GM23248 (cell line): ENCODE results near the gene CDRT15. TPM values are rescaled to one million over a fixed set of nuclear protein-coding genes. Genes with fewer than 3 reads are reported as not detected.

Experiments used
- DNase-seq: peaks from one replicate; pipeline ENCODE4 v3.0.0-alpha.2; 2015
- H2AFZ ChIP-seq: fragments of 200-600 bp; sonication (generic); 2 replicates; pipeline ENCODE4 v1.6.1; 2016; ENCODE audit warnings: antibody characterized with exemption
- H3F3A ChIP-seq: fragments of 200-600 bp; sonication (generic); 2 replicates; pipeline ENCODE4 v1.6.1; 2016; ENCODE audit warnings: mild to moderate bottlenecking, antibody characterized with exemption, mixed run types; ENCODE audit not compliant: insufficient read depth
- H3K27ac ChIP-seq: fragments of 200-600 bp; sonication (generic); 2 replicates; pipeline ENCODE4 v1.5.1; 2016; ENCODE audit warnings: mild to moderate bottlenecking
- H3K27me3 ChIP-seq: fragments of 200-600 bp; sonication (generic); replicated peaks from 2 replicates; pipeline ENCODE4 v1.6.1; 2016; ENCODE audit warnings: mild to moderate bottlenecking; ENCODE audit not compliant: insufficient read depth
- H3K36me3 ChIP-seq: fragments of 200-600 bp; sonication (generic); 2 replicates; pipeline ENCODE4 v1.6.1; 2016; ENCODE audit warnings: low read depth, mild to moderate bottlenecking
- H3K4me1 ChIP-seq: fragments of 200-600 bp; sonication (generic); 2 replicates; pipeline ENCODE4 v1.6.1; 2016; ENCODE audit warnings: mild to moderate bottlenecking; ENCODE audit not compliant: insufficient read depth
- H3K4me2 ChIP-seq: fragments of 200-600 bp; sonication (generic); one replicate; pipeline ENCODE4 v1.6.1; 2016; ENCODE audit warnings: mild to moderate bottlenecking; ENCODE audit not compliant: unreplicated experiment
- H3K4me3 ChIP-seq: fragments of 200-600 bp; sonication (generic); 2 replicates; pipeline ENCODE4 v1.5.1; 2016; ENCODE audit warnings: mild to moderate bottlenecking
- H3K79me2 ChIP-seq: fragments of 200-600 bp; sonication (generic); 2 replicates; pipeline ENCODE4 v1.6.1; 2016; ENCODE audit warnings: mild to moderate bottlenecking; ENCODE audit not compliant: insufficient read depth
- H3K9ac ChIP-seq: fragments of 200-600 bp; sonication (generic); 2 replicates; pipeline ENCODE4 v1.6.1; 2016; ENCODE audit warnings: mild to moderate bottlenecking
- H3K9me2 ChIP-seq: fragments of 200-600 bp; sonication (generic); 2 replicates; pipeline ENCODE4 v1.6.1; 2016; ENCODE audit warnings: mixed run types, mild to moderate bottlenecking, moderate library complexity; ENCODE audit not compliant: insufficient read depth
- H3K9me3 ChIP-seq: fragments of 200-600 bp; sonication (generic); one replicate; pipeline ENCODE4 v1.6.1; 2017; ENCODE audit warnings: low read depth
- H4K20me1 ChIP-seq: fragments of 200-600 bp; sonication (generic); 2 replicates; pipeline ENCODE4 v1.6.0; 2016; ENCODE audit not compliant: insufficient read depth
- EZH2 ChIP-seq: fragments of 200-600 bp; sonication (generic); IDR thresholded peaks from 2 replicates; pipeline ENCODE4 v1.6.1; 2018; ENCODE audit warnings: antibody characterized with exemption, mild to moderate bottlenecking; ENCODE audit not compliant: insufficient read depth, poor library complexity, severe bottlenecking
- EZH2phosphoT487 ChIP-seq: fragments of 200-600 bp; sonication (generic); IDR thresholded peaks from 2 replicates; pipeline ENCODE4 v1.6.1; 2018; ENCODE audit warnings: antibody characterized with exemption, moderate library complexity, mild to moderate bottlenecking, low read depth; ENCODE audit not compliant: insufficient read depth
- WGBS, 2 experiments: methylation state at CpG; one replicate each; pipeline ENCODE4 v1.1.6; 2015 to 2017; ENCODE audit warnings: low lambda C conversion rate in 2 of 2, low coverage in 1 of 2; ENCODE audit errors: missing lambda C conversion rate in 2 of 2; 5-methylcytosine and 5-hydroxymethylcytosine counted together
- in situ Hi-C: fragments of 300-500 bp; cut with MboI; formaldehyde crosslinking; loops from 2 replicates; pipeline ENCODE4 v1.15.0; 2020
- polyA plus RNA-seq: library from polyadenylated mRNA; unstranded; fragments of >200 nt; fragmentation: Nextera tagmentation; extraction: Ambion mirVana; gene quantifications from 2 replicates; pipeline ENCODE4 v1.2.1, GENCODE V29; 2016
- total RNA-seq: library from RNA; depleted of rRNA; stranded (reverse); fragments of >200 nt; shearing (Covaris generic); gene quantifications from 2 replicates; pipeline ENCODE4 v1.2.3, GENCODE V29; 2014

CDRT15 gene
- total and polyA plus RNA-seq, 2 experiments from 2014 or later, result not detected

DNA sequence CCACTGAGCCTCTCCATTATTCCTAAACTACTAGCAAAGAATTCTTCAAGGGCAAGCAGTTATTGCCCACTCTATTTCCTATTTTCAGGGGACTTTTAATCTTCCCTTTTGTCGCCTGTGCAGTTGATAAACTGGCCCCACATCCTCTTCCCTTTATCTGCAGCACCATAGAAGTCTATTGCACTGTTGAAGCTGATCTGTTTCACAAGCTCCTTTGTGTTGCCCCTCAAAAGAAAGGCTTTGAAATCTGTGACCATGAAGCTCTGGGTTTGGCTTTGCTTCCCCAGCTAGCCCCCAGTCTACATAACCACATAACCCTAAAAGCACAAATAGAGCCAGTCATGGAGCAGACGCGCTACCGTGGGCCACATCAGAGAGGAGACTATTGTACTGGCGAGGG is 37.1 kb downstream of the CDRT15 start:
- in situ Hi-C loops, result no loop called here

DNA sequence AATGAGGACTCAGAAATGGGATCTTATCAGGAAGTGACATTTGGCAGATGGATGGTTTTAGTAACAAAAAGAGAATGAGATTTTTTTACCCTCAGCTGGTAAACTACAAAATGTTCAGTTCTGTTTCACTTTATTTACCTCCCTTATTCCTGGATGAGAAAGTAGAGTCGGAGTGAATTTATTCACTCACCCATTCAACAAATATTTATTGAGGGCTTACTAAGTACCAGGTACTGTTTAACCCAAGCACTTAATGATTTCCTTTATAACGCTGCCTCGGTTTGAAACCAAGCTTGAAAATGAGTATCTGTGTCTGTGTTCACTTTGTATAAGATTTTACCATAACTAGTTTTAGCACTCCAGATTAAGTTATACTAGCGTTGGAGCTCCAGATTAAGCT is 38.1 kb downstream of the CDRT15 start:
- DNase-seq, result no peak
- peaks cover 7% of the 10 kb centered on the region; the same call in 1 of the 2 replicates for H3K4me1 ChIP-seq
- no peak overlapping the region for H3K27ac ChIP-seq
- TF ChIP-seq EZH2phosphoT487 (no peak), EZH2 (no peak)
- H3K4me2 ChIP-seq, result no peak overlapping the region
- in situ Hi-C loops, result no loop called here
- H3K9ac ChIP-seq, result no peak overlapping the region
- no peaks in the 10 kb centered on the region for H3K36me3 ChIP-seq
- no peaks in the 10 kb centered on the region for H3K9me2 ChIP-seq
- no peaks in the 10 kb centered on the region for H4K20me1 ChIP-seq
- H2AFZ ChIP-seq, result no peak overlapping the region
- no peak overlapping the region for H3K4me3 ChIP-seq
- H3F3A ChIP-seq, result no peaks in the 10 kb centered on the region
- no peaks in the 10 kb centered on the region for H3K27me3 ChIP-seq
- H3K79me2 ChIP-seq, result no peaks in the 10 kb centered on the region
- 96 to 98% methylated on average over 4 of the region's 4 CpGs for WGBS, 2 experiments
- no peaks in the 10 kb centered on the region for H3K9me3 ChIP-seq

More for the DNA sequence above, 37.1 kb downstream of the CDRT15 start:
- no peak for TF ChIP-seq EZH2
- TF ChIP-seq EZH2phosphoT487, result no peak
- no peaks in the 10 kb centered on the region for H3K9me2 ChIP-seq
- H3K36me3 ChIP-seq, result no peaks in the 10 kb centered on the region
- DNase-seq, result no peak
- H3K27ac ChIP-seq, result no peak overlapping the region
- no peaks in the 10 kb centered on the region for H3F3A ChIP-seq
- H3K79me2 ChIP-seq, result no peaks in the 10 kb centered on the region
- 98 to 99% methylated on average over 5 of the region's 5 CpGs for WGBS, 2 experiments
- H3K9ac ChIP-seq, result no peak overlapping the region
- H3K27me3 ChIP-seq, result no peaks in the 10 kb centered on the region
- peaks cover 7% of the 10 kb centered on the region; the same call in 1 of the 2 replicates for H3K4me1 ChIP-seq
- no peak overlapping the region for H2AFZ ChIP-seq
- H4K20me1 ChIP-seq, result no peaks in the 10 kb centered on the region
- H3K4me3 ChIP-seq, result no peak overlapping the region
- H3K4me2 ChIP-seq, result no peak overlapping the region
- no peaks in the 10 kb centered on the region for H3K9me3 ChIP-seq

DNA sequence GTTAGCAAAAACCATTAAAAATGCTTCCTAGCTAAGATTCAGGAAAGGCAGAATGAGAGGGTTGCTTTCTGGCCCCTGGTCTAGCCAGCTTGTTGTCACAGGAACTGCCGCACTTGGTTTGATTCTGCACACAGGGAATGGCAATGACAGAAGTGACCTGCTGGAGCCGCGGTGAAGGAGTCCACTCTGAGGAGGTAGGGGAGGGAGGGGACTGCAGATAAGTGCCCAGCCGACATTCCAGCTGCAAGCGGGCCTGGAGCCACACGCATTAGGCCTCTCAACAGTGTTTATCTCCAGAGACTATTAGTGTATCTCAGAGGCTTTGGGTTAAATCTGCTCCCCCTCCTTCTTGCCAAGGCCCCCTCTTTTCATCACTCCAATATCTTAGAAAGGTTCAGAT is 38.6 kb downstream of the CDRT15 start:
- no peaks in the 10 kb centered on the region for H3F3A ChIP-seq
- H3K4me3 ChIP-seq, result no peak overlapping the region
- no peak for DNase-seq
- no peaks in the 10 kb centered on the region for H3K27me3 ChIP-seq
- WGBS, 2 experiments, result 85 to 86% methylated on average over 6 of the region's 6 CpGs
- no peaks in the 10 kb centered on the region for H3K79me2 ChIP-seq
- no peak overlapping the region for H3K4me2 ChIP-seq
- no peak overlapping the region for H3K9ac ChIP-seq
- H3K27ac ChIP-seq, result no peak overlapping the region
- H2AFZ ChIP-seq, result no peak overlapping the region
- H3K9me3 ChIP-seq, result no peaks in the 10 kb centered on the region
- in situ Hi-C loops, result no loop called here
- no peak for TF ChIP-seq EZH2phosphoT487
- no peak for TF ChIP-seq EZH2
- H3K4me1 ChIP-seq, result peaks cover 7% of the 10 kb centered on the region; the same call in 1 of the 2 replicates
- H3K36me3 ChIP-seq, result no peaks in the 10 kb centered on the region
- H3K9me2 ChIP-seq, result no peaks in the 10 kb centered on the region
- no peaks in the 10 kb centered on the region for H4K20me1 ChIP-seq

DNA sequence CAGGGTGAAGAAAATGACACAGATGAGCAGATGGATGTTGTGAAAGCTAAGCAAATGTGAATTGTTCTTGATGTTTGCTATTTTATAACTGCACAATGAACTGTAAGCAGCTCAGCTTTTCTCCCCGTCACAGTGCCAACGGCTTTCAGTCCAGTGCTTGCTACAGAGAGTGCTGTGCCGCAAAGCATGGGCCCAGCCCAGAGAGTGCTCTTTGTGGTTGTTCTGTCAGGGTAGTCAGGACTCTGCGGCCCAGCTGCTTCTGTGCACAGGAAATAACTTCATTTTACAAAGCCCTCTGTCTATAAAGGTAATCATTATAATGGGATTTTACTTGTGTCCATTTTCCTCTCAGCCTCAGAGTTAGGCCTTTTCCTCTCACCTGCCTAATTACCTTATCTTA is 39.1 kb downstream of the CDRT15 start:
- peaks cover 7% of the 10 kb centered on the region; the same call in 1 of the 2 replicates for H3K4me1 ChIP-seq
- no peak overlapping the region for H3K27ac ChIP-seq
- H3K4me3 ChIP-seq, result no peak overlapping the region
- no peaks in the 10 kb centered on the region for H3K9me3 ChIP-seq
- no peak overlapping the region for H2AFZ ChIP-seq
- H3K4me2 ChIP-seq, result no peak overlapping the region
- H3K79me2 ChIP-seq, result no peaks in the 10 kb centered on the region
- 93 to 98% methylated on average over 4 of the region's 4 CpGs for WGBS, 2 experiments
- H3K9ac ChIP-seq, result no peak overlapping the region
- no peak for DNase-seq
- no peak for TF ChIP-seq EZH2phosphoT487
- no peak for TF ChIP-seq EZH2
- no peaks in the 10 kb centered on the region for H4K20me1 ChIP-seq
- no peaks in the 10 kb centered on the region for H3F3A ChIP-seq
- H3K36me3 ChIP-seq, result no peaks in the 10 kb centered on the region
- H3K9me2 ChIP-seq, result no peaks in the 10 kb centered on the region
- H3K27me3 ChIP-seq, result no peaks in the 10 kb centered on the region
- in situ Hi-C loops, result no loop called here

DNA sequence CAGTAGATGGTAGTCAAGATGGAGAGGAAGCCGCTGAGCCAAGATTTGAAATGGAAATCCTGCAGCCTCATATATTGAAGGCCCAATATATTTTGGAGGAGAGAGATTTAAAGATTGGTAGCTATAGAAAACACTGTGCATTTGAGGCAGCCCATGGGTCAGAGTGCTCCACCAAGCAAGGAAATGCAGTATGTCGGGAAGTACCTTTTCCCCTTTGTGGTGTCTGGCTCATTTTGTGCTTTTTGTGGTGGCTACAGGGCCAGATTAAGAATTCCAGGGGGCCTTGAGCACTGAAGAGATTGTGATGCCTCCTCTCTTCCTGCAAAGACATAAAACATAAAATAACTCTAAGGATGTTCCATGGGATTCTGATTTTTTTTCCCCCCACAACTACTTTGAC is 39.6 kb downstream of the CDRT15 start:
- no peaks in the 10 kb centered on the region for H3K36me3 ChIP-seq
- DNase-seq, result no peak
- H3K27ac ChIP-seq, result no peak overlapping the region
- no peaks in the 10 kb centered on the region for H3K9me3 ChIP-seq
- 91 to 98% methylated on average over 2 of the region's 2 CpGs for WGBS, 2 experiments
- H3K4me1 ChIP-seq, result peaks cover 7% of the 10 kb centered on the region; the same call in 1 of the 2 replicates
- in situ Hi-C loops, result no loop called here
- no peaks in the 10 kb centered on the region for H4K20me1 ChIP-seq
- H3K4me2 ChIP-seq, result no peak overlapping the region
- H3K79me2 ChIP-seq, result no peaks in the 10 kb centered on the region
- no peak overlapping the region for H2AFZ ChIP-seq
- no peak overlapping the region for H3K9ac ChIP-seq
- no peaks in the 10 kb centered on the region for H3K9me2 ChIP-seq
- H3K4me3 ChIP-seq, result no peak overlapping the region
- no peaks in the 10 kb centered on the region for H3K27me3 ChIP-seq
- H3F3A ChIP-seq, result no peaks in the 10 kb centered on the region
- TF ChIP-seq EZH2phosphoT487 (no peak), EZH2 (no peak)
